DMS 273 (cell line): ENCODE data around the gene HEXIM1.

Experiments used
- DNase-seq: peaks from one replicate; lab custom pipeline; 2025; ENCODE audit not compliant: unreplicated experiment; lab: John Stamatoyannopoulos, UW

The HEXIM1 gene

DNA sequence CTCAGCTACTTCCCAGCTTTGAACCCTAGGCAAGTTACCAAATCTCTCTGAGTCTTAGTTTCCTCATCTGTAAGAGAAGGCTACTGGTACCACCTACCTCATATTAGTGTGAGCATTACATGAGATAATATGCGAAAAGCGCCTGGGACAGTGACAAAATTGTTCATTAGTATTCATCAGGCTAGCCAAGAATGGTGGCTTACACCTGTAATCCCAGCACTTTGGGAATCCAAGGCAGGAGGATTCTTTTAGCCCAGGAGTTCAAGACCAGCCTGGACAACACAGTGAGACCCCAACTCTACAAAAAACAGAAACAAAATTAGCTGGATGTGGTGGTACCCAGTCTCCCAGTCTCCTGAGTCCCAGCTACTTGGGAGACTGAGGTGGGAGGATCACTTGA, 19.3 kb upstream of the HEXIM1 start:
- DNase-seq: no peak

DNA sequence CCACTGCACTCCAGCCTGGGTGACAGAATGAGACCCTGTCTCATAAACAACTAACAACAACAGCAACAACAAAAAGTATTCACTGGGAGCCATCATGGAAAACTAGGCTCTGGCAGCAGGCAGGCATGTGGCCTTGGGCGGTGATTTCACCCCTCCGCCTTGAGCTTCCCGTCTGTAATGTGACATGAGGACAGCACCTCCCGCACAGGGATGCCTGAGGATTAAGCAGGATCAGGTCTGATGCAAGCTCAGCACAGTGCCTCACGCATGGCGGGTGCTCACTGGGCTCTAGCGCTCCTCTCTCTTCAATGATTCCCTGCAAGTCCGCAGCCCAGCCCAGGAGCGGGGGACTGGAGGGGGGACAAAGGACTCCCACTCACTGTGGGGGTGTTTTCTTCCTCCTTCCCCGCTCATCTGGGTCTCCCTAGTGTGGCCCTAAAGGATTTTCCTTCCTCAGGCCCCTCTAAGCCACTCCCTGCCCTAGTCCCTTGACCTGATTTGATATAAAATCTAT, 18.8 kb upstream of the HEXIM1 start:
- peak; percentile 31 for DNase-seq

DNA sequence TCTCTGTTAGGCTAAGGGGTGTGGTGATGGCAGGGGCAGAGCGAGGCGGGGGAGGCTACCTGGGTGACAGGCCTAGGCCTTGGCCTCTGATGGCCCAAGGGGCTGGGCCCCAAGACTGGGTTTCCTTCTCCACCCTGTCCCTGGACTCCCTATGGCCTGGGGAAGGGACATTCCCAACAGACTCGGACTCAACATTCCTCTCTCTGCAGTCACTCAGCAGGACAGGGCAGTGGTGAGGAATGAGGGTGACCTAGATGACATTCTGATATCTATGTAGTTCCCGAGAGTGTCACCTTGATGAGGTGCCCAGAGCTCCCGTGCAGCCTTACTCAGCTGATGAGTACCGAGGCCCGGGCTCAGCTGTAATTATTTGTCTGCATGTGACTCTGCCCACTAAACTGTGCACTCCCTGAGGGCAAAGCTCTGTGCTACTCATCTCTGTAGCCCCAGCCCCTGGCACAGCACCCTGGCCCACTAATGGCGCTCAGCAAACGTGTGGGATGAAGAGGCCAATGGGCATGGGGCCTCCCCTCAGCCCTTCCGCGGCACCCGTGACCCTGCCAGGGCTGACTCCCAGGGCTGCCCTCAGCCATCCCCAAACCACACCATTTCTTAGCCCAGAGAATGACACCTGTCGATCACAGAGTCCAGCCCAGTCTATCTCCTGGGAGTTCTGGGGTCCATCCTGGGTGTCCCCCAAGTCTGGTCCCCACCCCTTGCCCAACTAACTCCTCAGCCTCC, 18.2 kb upstream of the HEXIM1 start:
- no peak for DNase-seq

DNA sequence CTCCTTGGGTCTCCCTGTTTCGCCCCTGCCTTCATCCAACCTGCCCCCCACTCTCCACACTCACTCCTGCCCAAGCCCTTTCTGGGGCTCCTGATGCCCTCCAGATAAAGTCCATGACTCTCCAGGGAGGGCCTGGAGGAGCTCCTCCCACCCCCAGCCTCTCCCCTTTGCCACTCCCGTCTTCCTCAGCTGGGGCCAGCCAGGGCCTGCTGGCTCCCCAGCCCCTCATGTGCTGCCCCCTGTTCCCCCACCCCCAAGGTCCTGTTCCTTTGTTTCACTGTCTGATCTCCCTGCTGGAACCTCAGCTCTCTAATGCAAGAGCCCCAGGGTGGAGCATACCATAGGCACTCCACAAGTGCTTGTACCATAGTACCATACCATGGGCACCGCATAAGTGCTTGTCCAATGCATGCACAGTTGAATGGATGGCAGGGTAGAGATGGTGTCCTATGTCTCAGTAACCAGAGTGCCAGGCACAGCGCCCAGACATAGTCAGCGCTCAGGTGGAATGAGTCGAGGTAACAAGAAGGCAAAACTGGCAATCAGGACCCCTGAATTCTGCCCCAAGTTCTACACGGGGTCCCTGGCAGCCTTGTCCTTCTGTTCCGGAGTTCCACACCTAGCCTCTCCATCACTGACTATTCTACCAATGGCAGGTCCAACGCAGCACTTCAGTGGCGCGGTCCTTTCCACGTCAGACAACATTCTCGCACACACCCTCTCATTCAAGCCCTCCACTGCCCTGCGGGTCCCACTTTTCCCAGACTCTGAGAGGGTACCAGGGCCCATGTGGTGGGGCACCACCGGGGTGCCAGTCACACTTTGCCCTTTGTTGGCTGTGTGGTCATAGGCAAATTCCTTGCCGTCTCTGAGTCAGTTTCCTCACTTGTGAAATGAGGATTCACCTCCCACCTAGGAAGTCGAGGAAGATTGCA, 17.3 kb upstream of the HEXIM1 start:
- no peak for DNase-seq

DNA sequence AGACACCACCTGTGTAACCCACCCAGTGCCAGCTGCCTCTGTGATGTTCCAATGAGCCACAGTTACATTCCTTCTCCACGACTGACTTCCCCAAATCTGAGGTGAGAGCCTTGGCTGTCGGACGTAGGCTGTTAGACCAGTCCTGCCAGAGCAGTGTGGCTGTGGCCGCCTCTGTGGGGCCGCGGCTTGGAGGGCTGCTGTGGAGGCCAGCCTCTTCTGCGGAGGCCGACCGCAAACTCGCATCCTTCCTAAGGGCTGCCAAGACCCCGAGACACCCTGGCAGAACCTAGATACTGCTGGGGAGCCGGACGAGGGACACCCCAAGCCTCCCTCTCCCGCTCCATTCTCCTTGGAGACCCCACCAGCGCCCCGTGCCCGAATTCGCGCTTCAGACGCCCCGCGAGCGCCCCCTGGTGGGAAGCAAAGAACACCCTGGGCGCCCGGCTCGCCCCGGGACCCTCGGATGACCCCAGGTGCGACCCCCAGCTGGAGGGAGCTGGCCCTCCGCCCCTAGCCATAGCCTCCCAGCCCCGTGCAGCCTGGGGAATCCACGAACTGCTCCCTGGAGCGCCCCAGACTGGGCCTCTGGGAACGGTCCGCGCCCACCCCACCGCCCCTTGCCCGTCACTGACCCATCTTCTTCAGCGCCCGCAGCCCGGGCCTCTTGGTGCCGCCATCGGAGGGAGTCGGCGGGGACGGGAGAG, 16.5 kb upstream of the HEXIM1 start:
- DNase-seq: peak; percentile 86

DNA sequence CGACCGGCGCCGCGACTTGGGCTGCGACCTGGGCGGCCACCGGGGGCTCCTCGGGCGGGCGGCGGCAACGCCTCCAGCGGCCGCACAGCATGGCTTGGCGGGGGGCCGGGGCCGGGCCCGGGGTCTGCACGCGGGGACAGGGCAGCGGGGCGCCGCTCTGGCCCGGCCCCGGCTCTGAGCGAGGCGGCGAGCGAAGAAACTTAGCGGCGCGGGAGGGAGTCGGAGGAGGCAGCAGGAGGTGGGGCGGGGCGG, 16.0 kb upstream of the HEXIM1 start, which contains the start of gene PLCD3:
Gene PLCD3 (minus strand): TSS at position 196 of the 252 bp plus-strand sequence. CDS start 105 bp downstream, at position 91.
- DNase-seq: no peak

DNA sequence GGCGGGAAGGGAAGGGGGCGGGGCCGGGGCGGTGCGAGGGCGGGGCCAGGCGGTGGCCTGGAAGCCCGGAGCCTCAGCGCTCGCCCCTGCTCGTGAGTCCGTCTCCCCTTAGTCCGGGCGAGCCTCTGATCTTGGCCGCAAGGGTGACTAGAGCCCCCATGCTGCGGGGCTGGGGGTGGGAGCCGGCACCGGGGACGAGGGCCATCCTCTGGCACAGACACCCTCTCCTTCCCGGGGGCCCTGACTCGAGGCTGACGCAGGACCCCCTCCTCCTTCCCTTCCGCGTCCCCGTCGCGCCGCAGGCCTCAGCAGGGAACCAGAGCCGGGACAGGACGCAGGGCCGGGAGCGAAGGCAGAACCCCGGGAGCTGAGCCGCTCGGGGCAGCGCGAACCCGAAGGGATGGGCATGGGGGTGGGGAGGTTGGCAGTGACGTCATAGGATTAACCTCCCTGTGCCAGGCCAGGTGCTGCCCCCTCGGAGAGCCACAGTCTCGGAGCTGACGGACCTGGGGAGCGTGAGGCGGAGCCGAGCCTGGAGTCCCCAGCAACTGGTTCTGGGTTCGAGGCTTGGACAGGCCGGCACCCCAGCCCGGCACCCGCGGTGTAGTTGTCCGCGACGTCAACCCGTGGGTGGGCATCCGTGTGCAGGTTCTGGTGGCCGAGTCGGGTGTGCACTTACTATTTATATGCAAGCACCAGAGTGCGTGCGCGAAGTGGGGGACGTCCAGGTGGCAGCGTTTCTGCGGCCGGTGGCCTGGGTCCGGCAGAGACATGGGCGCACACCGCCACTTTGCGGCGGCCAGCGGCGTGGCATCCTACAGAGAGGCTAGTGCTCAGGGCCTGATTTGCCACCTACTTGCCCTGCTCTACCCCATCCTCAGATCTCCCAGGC, 15.5 kb upstream of the HEXIM1 start:
- peak; percentile 88 for DNase-seq

DNA sequence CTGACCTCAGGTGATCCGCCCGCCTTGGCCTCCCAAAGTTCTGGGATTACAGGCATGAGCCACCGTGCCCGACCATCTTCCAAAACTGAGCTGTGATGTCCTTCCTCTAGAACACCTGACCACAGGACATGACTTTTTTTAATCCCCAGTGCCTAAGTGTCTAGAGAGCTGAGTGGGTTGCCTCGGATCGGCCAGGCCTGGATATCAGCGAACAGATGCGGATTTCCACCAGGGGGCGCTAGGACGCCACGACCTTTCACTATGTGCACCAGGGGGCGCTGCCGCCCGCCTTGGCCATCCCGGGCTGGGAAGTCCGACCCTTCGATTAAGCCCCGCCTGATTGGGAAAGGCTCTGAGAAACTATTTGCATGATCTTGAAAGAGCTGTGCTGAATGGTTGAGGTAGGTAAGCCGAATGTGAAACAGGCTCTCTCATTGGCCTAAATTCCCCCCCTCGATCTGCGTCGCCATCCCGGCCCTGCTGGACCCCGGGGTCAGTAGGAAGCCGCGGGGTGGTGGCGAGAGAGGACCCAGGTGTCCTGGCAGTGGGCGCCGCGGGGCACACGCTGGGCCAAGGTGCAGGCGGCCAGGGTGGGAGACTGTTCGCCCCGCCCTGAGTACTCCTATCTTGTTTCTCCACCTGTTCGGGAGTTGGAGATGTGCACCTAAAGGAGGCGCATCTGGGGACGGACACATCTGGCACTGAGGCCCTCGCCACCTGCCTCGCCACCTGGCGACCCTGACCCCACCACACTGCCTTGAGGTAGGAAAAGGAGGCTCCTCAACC, 12.9 kb upstream of the HEXIM1 start, which contains the start of gene ACBD4:
Gene ACBD4 (plus strand): TSS at position 496 of the 786 bp plus-strand sequence. CDS start 458 bp downstream, outside the sequence.
- peak; percentile 99 for DNase-seq

DNA sequence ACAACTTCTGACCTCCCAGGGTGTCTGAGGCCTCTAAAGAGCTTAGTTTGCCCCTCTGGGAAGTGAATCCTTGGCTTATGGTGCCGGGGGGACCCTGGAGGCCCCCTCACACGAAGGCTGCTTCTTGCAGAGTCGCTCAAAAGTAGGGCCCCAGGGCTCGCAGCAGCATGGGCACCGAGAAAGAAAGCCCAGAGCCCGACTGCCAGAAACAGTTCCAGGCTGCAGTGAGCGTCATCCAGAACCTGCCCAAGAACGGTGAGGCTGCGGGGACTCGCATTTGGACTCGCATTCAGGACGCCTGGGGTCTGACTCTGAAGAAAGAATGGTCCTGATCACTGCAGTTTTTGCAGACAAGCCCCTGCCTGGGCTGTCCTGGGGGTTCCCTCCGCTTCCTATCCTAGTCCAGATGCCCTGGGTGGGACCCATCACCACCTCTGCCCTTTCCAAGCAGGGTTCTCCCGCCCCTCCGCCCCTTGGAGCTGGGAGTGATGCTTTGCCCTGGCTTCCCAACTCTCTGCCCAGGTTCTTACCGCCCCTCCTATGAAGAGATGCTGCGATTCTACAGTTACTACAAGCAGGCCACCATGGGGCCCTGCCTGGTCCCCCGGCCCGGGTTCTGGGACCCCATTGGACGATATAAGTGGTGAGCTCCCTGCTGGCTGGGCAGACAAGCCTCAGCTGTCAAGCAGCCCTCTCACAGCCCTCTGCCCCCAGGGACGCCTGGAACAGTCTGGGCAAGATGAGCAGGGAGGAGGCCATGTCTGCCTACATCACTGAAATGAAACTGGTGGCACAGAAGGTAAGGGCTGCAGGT, 12.1 kb upstream of the HEXIM1 start:
- peak; percentile 56 for DNase-seq

DNA sequence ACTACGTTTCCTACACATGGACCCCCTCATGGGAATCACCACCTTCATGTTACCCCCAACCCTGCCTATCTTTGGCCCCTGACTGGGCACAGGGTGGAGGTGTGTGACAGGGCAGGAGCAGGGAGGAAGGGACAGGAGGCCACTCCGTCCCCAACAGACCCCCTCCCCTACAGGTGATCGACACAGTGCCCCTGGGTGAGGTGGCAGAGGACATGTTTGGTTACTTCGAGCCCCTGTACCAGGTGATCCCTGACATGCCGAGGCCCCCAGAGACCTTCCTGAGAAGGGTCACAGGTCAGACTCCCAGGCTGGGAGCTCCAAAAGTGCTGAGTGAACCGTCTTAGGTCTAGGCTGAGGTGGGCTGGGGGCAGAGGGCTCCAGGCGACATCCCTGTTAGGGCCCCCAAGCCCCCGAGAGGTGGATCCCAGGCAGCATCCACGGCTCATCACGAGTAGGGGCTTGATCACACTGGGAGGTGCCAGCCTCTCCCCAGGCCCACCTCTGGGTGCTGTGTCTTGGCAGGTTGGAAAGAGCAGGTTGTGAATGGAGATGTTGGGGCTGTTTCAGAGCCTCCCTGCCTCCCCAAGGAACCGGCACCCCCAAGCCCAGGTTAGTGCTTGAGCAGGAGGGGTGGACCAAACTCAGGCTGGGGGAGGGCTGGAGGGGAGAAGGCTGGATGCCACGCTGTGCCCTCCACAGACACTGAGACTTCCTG, 11.3 kb upstream of the HEXIM1 start:
- no peak for DNase-seq

DNA sequence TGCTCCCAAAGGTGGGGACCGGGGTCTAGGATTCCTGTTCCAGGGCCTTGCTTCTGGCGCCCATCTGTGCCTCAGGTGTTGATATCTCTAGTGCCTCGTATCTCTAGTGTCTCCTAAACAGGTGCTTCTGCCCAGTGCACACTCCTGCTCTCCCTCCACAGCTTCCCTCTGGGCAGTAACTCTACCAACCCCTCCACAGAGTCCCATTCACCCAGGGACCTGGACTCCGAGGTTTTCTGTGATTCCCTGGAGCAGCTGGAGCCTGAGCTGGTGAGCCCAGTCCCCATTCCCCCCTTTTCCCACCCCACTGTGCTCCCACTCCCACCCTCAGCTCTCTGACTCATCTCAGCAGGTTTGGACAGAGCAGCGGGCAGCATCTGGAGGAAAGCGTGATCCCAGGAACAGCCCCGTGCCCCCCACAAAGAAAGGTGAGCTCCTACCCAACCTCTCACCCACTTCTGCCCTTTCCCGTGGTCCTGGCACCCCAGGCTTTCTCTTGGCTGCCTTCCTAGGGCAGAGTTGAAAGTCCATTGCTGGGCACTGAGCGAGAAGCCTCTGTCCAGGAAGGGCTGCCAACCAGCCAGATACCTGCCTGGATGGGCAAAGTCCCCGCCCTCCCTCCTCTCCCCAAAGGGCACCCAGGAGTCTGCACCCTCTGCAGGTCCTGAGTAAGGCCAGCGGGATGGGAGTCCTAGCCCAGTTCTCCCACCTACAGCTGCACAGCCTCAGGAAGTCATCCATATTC, 10.5 kb upstream of the HEXIM1 start:
- DNase-seq: no peak

DNA sequence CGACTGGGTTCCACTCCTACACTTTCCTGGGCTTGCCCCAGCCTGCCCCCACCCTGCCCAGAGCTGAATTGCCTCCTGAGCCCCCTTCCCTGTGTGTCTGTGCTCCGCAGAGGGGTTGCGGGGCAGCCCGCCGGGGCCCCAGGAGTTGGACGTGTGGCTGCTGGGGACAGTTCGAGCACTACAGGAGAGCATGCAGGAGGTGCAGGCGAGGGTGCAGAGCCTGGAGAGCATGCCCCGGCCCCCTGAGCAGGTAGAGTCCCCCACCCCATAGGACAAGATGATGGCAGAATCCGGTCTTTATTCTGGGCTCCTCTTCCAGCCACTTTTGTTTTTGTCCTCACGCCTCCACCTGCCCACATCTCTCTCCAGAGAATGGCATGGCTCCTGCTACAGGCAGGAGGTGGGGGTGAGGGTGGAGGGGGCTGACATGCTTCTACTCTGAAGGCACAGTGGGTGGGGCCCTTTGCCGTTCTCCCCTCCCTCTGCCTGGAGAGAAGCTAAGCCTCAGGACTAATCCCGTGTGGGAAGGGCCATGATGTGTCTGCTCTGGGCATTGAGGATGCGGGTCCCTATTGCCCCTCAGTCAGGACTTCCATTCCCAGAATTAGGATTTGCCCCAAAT, 9.3 kb upstream of the HEXIM1 start:
- peak; percentile 43 for DNase-seq

DNA sequence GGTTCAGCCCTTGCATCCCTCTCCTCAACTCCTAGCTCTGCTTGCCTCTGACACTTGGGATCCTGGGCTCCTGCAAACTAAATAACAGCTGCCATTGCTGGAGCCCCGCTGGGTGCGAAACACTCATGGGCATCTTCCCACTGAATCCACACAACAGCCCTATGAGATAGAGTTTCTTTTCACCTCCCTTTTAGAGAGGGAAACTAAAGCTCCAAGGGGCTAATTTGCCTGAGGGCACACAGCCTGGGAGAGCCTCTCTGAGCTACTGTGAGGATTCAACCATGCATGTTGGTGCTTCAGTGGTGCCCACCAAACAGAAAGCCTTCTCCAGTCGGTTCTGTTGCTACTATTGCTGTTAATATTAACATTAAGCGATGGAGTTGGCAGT, 8.7 kb upstream of the HEXIM1 start:
- DNase-seq: no peak

DNA sequence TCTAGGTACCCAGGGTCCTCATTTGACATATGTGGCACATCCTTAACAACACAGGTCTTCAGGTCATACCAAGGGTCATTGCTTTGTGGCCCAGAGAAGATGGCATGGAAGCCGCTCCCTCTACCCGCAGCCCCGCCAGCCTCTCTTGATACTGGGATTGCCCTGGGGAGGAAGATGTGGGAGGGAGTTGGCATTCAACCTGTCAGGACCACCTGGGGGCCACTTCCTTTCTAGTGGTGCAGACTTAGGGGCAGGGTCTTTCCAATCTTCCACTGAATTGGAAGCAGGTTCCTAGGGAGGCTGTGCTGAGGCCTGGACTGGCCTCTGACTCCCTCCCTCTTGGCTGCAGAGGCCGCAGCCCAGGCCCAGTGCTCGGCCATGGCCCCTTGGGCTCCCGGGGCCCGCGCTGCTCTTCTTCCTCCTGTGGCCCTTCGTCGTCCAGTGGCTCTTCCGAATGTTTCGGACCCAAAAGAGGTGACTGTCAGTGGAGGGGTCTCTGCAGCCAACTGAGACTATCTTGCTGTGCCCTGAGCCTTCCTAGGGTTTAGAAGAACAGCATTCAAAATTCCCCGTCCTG, 5.1 kb upstream of the HEXIM1 start:
- DNase-seq: no peak

DNA sequence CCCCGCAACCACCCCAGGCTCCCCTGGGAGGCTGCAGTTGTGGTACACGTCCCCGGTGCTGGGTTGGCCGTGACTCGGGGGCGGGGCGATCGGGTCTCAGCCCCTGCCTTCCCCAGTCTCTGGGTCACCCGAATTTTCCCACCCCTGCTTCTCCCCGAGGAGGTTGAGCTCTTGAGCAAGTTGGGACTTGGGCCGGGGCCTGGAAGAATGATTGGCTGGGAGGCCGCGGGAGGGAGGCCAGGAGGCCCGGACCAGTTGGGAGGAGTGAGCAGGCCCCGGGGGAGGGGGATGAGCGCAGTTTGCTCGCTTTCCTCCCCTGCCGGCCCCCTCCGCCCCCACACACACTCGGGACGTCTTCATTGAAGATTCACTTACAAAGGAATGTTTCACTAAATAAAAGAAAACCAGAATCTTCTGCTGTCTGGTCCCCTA, 4.5 kb upstream of the HEXIM1 start:
- DNase-seq: peak; percentile 54

DNA sequence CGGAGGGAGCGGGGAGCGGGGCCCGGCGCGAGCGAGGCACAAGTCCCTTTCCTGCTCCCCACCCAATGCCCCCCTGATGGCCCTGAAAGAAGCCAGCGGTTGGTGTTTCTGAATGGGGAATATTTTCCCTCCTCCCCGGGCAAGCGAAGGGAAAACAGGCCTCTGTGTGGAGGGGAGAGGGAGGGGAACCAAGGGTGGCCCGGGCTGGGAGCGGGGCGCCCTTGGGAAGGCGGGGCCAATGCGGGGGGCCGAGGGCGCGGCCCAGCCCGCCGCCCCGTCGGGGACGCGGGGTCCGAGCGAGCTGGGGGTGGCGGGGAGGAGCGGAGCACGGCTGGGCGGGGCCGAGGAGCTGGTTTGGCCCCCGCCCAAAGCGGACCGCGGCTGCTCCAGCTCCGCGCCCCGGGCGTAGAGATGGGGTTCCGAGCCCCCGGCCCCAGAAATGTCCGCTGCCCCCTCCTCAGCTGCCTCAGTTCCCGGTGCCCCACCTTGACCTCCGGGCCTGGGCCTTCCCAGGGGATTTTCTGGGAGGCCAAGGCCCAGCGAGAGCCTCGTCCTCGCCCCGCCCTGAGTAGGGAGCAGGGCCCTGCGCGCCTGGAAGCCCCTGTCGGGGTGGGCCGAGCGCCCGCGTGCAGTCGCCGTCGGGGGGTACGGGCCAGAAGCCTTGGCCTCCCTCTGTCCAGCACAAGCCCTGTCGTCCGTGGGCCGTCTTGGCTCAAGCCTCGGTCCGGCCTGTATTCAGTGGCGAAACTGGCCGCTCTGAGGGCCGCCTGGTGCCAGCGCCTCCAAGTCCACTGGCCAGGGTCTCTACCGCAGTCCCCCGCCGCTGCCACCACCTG, 3.9 kb upstream of the HEXIM1 start:
- DNase-seq: peak; percentile 54
